AG04449 (cell line): ENCODE measurements around the gene CHST11.

Source experiments
- CTCF ChIA-PET: fragments of 350-600 bp; formaldehyde crosslinking; extraction: SDS; loops from one replicate; lab custom pipeline; 2021; ENCODE audit warnings: antibody characterized with exemption; lab: Yijun Ruan, JAX
- POLR2A ChIA-PET: fragments of 400-600, 350-600 bp; formaldehyde crosslinking; extraction: SDS; loops from one replicate; lab custom pipeline; 2020; ENCODE audit warnings: antibody characterized with exemption, inconsistent platforms; lab: Yijun Ruan, JAX
- DNase-seq: peaks from one replicate; pipeline ENCODE4 v3.0.0-alpha.2; 2010; ENCODE audit warnings: low read depth, low spot score
- H3K4me3 ChIP-seq: 2 replicates; pipeline ENCODE4 v1.5.1; 2011; ENCODE audit warnings: low read depth, mild to moderate bottlenecking, control low read depth, low read length
- TF ChIP-seq, protein P1 (sequence below): IDR thresholded peaks from one replicate; pipeline ENCODE4 v1.5.1; 2011; ENCODE audit warnings: mild to moderate bottlenecking, moderate library complexity, low read length, control low read depth, inconsistent platforms; ENCODE audit not compliant: insufficient read depth; ENCODE audit errors: missing control alignments

Gene CHST11

GRCh38 chr12:104637604-104638003 lies 180.9 kb downstream of the CHST11 start:
- POLR2A ChIA-PET: no interaction called here
- TF ChIP-seq, protein P1, sequence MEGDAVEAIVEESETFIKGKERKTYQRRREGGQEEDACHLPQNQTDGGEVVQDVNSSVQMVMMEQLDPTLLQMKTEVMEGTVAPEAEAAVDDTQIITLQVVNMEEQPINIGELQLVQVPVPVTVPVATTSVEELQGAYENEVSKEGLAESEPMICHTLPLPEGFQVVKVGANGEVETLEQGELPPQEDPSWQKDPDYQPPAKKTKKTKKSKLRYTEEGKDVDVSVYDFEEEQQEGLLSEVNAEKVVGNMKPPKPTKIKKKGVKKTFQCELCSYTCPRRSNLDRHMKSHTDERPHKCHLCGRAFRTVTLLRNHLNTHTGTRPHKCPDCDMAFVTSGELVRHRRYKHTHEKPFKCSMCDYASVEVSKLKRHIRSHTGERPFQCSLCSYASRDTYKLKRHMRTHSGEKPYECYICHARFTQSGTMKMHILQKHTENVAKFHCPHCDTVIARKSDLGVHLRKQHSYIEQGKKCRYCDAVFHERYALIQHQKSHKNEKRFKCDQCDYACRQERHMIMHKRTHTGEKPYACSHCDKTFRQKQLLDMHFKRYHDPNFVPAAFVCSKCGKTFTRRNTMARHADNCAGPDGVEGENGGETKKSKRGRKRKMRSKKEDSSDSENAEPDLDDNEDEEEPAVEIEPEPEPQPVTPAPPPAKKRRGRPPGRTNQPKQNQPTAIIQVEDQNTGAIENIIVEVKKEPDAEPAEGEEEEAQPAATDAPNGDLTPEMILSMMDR: no peak
- no peak for DNase-seq
- H3K4me3 ChIP-seq: no peak overlapping the region
- CTCF ChIA-PET: interaction anchor here (0.7 to 1.7 kb wide), 2 partner anchors 9 to 14 kb away, joined by 3 read pairs; no protein-coding TSS in a partner anchor

DNA sequence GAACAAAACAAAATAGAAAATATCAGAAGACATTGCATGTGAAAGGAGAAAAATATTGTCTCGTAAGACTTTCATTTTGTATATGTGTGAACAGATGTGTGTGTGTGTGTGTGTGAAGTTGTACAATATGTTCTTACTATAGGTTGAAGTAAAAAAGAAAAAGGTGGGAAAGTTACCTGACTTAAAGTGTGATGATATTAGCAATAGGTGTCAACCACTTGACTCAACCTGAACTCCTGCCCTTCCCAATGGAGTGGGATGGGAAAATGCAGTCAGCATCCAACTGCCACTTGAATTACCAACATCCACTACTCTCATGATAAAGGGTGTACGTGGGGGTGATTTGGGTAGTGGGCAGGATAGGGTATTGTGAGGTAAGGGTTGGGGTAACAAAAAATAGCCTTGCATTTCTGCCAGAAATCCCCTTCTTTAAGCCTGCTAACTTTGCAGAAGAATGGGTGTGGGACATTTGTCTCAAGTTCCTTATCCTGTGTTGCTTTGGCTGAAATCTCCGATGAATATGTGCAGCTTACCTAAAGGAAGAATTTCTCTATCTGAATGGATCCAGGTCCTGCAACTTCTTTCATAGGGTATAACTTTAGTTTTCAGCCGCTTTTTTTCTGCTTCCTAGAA lies 181.6 kb downstream of the CHST11 start:
- no peak overlapping the region for H3K4me3 ChIP-seq
- ChIA-PET CTCF (interaction anchor here (0.7 to 1.3 kb wide), 3 partner anchors 8 to 16 kb away, joined by 3 to 4 read pairs (median 3); no protein-coding TSS in a partner anchor), POLR2A (no interaction called here)
- TF ChIP-seq, protein P1: no peak
- no peak for DNase-seq

DNA sequence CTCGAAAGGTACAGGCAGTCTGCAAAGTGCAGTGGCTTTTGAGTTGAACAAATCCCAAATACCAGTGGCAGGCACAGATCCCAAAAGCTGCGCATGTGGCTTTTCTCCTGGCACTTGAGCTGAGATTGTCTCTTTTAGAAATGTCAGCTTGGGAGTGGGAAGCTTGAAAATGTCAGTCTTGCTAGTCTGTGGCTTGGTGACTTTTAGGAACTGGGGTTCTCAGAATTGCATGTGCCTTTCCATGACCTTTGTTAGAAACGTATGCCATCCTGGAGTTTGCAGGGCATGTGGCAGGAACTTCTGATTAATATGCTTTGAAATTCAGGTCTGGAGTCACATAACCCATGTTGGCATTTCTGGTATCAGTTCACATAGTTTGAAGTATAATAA lies 182.1 kb downstream of the CHST11 start:
- POLR2A ChIA-PET: no interaction called here
- CTCF ChIA-PET: interaction anchor here (1.1 to 1.3 kb wide), 2 partner anchors 9 to 16 kb away, joined by 3 to 4 read pairs; no protein-coding TSS in a partner anchor
- no peak overlapping the region for H3K4me3 ChIP-seq
- no peak for DNase-seq
- TF ChIP-seq, protein P1: no peak

GRCh38 chr12:104640956-104641355 lies 184.2 kb downstream of the CHST11 start:
- TF ChIP-seq, protein P1: no peak
- ChIA-PET CTCF (interaction anchor here (0.7 to 1.3 kb wide), 2 partner anchors 10 to 12 kb away, joined by 3 read pairs; no protein-coding TSS in a partner anchor), POLR2A (no interaction called here)

GRCh38 chr12:104641862-104642261 lies 185.1 kb downstream of the CHST11 start:
- POLR2A ChIA-PET: no interaction called here

More at GRCh38 chr12:104640956-104641355, 184.2 kb downstream of the CHST11 start:
- H3K4me3 ChIP-seq: no peak overlapping the region
- DNase-seq: no peak

DNA sequence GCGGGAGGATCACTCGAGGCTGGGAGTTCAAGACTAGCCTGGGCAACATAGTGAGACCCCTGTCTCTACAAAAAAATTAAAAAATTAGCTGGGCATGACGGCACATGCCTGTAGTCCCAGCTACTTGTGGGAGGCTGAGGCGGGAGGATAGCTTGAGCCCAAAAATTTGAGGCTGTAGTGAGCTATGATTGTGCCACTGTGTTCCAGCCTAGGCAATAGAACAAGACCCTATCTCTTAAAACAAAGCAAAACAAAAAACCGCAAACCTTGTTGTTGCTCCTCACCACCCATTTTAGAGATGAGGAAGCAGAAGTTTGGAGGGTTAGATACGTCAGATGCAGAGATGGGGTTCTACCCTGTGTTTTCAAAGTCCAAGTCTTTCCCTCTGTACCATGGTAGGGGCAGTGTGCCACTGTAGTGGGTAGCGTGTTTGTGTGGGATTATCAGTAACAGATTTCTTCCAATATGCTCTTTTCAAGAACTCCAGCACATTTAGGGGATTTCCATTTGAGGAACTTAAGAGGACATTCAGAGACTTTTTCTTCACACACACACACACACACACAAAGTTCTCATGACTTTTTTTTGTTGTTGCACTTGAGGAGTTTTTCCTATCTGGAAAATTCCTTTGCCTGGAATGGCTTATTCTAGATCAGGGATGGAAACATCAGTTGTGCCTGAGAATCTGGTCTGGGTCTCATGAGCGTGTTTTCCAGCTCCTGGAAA lies 186.5 kb downstream of the CHST11 start:
- ChIA-PET CTCF (no interaction called here), POLR2A (no interaction called here)
- no peak for DNase-seq
- TF ChIP-seq, protein P1: no peak
- H3K4me3 ChIP-seq: no peak overlapping the region

More at GRCh38 chr12:104641862-104642261, 185.1 kb downstream of the CHST11 start:
- CTCF ChIA-PET: interaction anchor here (1.4 kb wide), 1 partner anchor 18 kb away, joined by 3 read pairs; no protein-coding TSS in a partner anchor
- TF ChIP-seq, protein P1: no peak
- DNase-seq: no peak
- no peak overlapping the region for H3K4me3 ChIP-seq
